ENCODE results near the gene USP35.

The USP35 gene

DNA sequence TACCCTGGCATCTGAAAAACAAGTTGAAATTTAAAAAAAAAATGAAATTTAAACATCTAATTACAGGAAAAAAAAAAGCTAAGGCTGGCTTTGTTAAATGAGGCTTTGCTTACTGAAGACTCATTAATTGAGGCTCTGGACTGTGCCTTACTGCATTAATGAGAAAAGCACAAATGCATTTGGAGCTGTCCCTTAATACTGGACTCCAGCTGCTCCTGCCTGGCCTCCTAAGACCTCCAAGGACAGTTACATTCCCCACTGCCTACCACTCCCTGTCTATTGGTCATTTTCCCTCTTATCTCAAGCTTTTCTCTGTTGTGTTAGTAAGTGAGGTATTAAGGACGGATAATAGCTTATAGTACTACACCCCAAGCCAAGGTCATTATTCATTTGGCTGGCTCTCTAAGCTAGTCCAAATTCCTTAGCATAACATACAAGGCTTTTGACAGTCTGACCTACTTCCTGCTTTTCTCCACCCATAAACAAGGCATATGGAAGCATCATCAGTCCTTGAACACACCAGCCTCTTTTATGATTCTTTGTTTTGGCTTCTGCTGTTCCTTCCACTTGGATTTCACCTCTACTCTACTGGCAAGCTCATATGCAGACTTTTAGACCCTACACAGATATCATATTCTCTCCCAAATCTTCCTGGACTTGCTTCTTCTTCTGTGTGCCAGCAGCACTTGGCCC lies 62.5 kb downstream of the USP35 start:
- intact Hi-C loops (cut with DNase I): no loop called here
- DNase-seq: no peak

DNA sequence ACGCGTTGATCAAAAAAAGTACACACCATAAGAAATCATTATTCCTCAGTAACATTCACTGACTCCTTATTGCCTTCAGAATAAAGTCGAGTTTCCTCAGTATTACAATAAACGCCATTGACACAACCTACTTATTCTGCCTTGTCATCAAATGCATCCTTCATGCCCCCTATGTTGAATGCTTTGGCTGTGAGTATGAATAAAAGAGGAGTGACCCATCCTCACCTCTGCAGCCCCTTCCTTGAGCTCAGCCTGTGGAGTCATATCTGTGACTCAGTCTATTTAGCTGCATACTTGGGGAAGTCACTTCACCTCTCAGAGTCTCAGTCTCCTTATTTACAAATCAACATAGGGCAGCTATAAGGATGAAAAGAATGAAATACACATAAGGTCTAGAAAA lies 65.1 kb downstream of the USP35 start:
- DNase-seq: no peak
- intact Hi-C loops (cut with DNase I): no loop called here

DNA sequence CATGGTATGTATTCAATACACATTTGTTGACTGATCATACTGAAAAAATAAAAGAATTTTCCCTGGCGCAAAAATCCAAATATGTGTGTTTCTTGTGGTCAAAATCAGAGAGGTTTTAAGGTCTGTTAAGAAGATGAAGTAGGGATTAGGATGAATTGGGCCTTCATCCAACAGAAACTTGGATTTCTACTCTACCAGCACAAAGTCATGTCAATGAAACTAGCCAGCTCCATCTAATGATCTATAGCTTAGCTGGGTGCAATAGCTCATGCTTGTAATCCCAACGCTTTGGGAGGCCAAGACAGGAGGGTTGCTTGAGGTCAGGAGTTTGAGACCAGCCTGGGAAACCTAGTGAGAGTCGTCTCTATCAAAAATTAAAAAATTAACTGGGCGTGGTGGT lies 65.5 kb downstream of the USP35 start:
- intact Hi-C loops (cut with DNase I): no loop called here
- DNase-seq: no peak

DNA sequence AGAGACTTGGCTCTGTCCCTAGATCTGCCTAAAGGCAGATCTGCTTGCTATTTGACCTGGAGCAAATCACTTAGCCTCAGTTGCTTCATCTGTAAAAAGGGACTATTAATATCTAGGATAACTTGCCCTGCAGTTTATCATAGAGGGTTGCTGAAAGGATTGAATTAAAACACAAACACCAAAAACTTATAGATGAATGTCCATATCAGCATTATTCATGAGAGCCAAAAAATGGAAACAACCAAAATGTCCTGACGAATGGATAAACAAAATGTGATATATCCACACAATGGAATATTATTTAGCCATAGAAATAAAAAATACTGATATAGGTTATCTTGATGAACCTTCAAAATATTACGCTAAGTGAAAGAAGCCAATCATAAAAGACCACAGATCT lies 67.2 kb downstream of the USP35 start:
- intact Hi-C loops (cut with DNase I): no loop called here
- DNase-seq: no peak

DNA sequence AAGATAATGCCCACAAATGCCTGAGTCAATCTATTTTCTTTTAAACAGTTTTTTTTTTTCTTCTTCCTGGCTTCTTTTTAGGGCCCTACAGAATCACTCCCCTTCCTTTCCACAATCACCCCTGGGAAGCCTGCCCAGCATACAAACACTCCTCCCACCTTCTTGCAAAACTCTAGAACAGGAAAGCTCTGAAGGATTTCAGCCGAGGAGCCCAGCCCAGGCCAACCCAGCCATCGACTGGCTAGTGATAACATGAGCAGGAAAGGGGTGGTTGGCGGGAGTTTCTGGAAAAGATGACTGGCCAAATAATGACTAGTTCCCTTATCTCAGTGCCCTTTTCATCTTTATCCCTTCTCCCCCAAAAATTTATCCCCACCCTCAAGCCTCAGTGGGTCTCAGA lies 68.2 kb downstream of the USP35 start:
- peak in 22 of 42 donors; percentile 9 to 71 (median 33) for DNase-seq

DNA sequence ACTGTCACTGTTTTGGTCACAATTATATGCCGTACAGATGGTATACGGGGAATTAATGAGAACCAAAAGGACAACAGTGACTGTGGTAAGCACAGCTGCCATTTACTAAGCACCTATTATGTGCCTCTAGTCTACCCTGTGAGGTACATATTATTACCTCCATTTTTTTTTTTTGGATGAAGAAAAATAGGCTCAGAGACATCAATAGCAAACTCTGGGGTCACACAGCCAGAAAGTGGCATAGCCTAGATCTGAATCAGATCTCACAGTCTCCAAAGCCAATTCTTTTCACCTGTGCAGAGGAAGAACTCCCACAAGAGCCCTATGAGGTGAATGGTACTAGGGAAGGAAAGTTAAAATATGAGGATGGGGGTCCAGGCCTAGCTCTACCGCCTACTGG lies 68.9 kb downstream of the USP35 start:
- no peak for DNase-seq
- intact Hi-C loops (cut with DNase I): no loop called here

More for the DNA sequence above, 68.2 kb downstream of the USP35 start:
- intact Hi-C loops (cut with DNase I): no loop called here

DNA sequence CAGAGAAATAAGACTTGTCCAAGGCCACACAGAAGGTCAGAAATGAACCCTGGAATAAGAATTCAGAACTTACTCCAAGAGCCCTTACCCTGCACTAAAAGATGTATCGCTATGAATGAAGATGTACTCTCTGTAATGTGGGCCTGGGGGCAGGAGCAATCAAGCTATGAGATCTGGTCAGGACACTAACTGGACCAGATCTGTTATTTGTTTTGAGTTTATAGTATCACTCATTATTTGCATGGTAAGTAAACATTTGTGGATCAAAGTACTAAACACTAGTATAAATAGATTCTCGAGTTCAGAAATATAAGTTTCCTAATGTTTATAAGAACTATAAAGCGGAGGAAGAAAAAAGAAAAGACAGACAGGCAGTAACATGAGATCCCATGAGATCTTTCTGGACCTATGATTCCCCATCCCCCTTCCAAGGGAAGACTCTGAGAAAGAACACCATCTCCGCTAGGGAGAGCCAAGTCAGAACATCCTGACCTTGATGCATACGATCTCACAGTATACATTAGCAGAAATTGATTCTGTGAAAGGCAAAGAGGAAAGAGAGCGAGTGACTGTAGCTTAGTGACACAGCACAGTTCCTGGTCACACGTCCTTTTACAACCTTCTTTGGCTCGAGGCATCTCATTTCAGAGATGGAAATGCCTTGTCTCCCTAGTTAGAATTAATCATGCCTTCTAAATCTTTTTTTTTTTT lies 71.2 kb downstream of the USP35 start:
- no peak for DNase-seq
- intact Hi-C loops (cut with DNase I): no loop called here

DNA sequence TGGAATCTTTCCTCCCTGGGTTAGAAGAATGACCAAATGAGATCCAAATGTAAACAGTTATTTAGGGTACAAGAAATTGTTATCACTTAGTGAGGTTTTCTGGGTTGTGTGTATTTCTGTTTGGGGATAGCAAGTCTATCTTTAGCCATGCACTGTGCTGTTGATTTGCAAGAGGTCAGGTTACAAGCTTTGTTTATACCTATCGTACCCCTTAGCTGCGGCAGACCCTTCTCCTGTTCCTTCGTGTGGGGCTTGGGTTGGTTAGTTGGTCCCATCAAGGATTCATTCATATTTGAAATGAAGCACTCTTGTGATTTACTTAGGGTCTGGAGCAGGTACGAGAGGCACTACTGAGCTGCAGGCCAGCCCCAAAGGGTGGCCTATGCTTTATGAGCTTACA lies 72.6 kb downstream of the USP35 start:
- no peak for DNase-seq
- intact Hi-C loops (cut with DNase I): no loop called here

DNA sequence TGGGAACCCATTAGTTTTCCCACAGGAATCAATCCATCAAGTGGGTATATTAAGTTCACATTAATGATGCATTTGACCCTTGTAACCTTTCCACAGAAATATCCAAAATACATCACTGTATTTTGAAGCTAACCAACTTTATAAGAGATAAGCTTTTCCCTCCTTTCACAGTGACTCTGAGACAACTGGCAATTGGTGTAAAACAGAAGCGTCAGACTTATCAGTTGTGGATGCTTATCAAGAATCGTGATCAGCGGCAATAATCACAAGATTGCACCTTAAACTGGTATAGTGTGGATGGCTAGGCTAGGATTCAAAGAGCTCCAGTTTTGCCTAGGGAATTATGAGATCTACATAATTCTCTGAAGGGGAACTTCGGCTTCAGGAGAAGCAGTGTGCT lies 73.1 kb downstream of the USP35 start:
- intact Hi-C loops (cut with DNase I): no loop called here
- DNase-seq: no peak

DNA sequence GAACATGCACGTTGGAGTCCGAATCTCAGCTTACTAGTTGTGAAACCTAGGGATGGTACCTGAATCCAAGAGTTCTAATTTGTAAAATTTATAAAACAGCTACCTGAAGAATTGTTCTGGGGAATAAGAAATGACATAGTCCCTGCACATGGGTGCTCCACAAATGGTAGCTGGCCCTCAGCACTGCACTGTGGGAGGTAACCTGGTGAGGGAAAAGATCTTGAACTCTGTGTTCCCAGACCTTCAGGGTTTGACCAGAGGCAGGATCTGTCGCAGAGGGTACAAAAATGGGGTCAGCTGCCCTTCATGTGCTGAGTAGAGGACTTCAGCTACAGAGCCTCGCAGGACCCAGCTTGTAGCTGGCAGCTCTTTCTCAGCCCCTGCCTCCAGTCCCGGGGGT lies 73.5 kb downstream of the USP35 start:
- intact Hi-C loops (cut with DNase I): no loop called here
- DNase-seq: no peak

DNA sequence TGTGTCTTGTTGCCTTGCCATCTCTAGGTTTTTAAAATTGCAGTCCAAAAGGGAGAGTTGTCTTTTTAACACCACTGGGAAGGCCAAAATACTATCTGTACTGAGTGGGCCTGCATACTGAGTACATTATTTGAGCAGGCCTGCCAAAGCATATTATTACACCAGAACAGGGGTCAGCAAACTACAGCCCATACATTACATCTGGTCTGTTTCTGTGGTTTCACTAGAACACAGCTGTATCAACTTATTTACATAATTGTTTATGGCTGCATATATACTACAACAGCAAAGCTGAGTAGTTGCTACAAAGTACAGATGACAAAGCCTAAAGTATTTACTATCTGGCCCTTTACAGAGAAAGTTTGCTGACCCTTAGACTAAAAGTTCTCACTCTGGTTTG lies 74.0 kb downstream of the USP35 start:
- no peak for DNase-seq

More for the DNA sequence above, 74.0 kb downstream of the USP35 start:
- intact Hi-C loops (cut with DNase I): no loop called here
